HG02885 (cell line): ENCODE measurements around the gene SLAIN2.

ENCODE experiments used
- ATAC-seq: cut with Tn5 transposase; IDR thresholded peaks from one replicate; pipeline ENCODE4 v1.9.1; 2021; ENCODE audit warnings: mild to moderate bottlenecking; ENCODE audit not compliant: unreplicated experiment, poor library complexity

SLAIN2 gene

GRCh38 chr4:48333587-48333986, 7.7 kb upstream of the SLAIN2 start:
- ATAC-seq, result no peak

GRCh38 chr4:48334236-48334635, 7.1 kb upstream of the SLAIN2 start:
- no peak for ATAC-seq

GRCh38 chr4:48334900-48335384, 6.4 kb upstream of the SLAIN2 start:
- no peak for ATAC-seq

GRCh38 chr4:48336146-48336870, 5.0 kb upstream of the SLAIN2 start:
- no peak for ATAC-seq

GRCh38 chr4:48337731-48338130, 3.6 kb upstream of the SLAIN2 start:
- ATAC-seq, result no peak

- ATAC-seq, result no peak
These were observed 1.7 kb upstream of the SLAIN2 start for GRCh38 chr4:48339642-48340041.

- peak; percentile 2 for ATAC-seq
These were observed 909 bp upstream of the SLAIN2 start for GRCh38 chr4:48340276-48340964.

GRCh38 chr4:48341776-48342605, 662 bp downstream of the SLAIN2 start:
- ATAC-seq, result peak; percentile 25

GRCh38 chr4:48342606-48342880, 1.2 kb downstream of the SLAIN2 start:
- no peak for ATAC-seq

- ATAC-seq, result no peak
These were observed 1.7 kb downstream of the SLAIN2 start for GRCh38 chr4:48343035-48343434.

- no peak for ATAC-seq
These were observed 2.2 kb downstream of the SLAIN2 start for GRCh38 chr4:48343551-48343950.

GRCh38 chr4:48345542-48345941, 4.2 kb downstream of the SLAIN2 start:
- no peak for ATAC-seq

GRCh38 chr4:48346594-48346993, 5.3 kb downstream of the SLAIN2 start:
- ATAC-seq, result no peak

- no peak for ATAC-seq
These were observed 6.1 kb downstream of the SLAIN2 start for GRCh38 chr4:48347282-48347921.

GRCh38 chr4:48350871-48351270, 9.5 kb downstream of the SLAIN2 start:
- ATAC-seq, result no peak

GRCh38 chr4:48352793-48353192, 11.5 kb downstream of the SLAIN2 start:
- no peak for ATAC-seq

GRCh38 chr4:48356355-48356754, 15.0 kb downstream of the SLAIN2 start:
- ATAC-seq, result no peak

GRCh38 chr4:48360285-48361011, 19.1 kb downstream of the SLAIN2 start:
- no peak for ATAC-seq

- no peak for ATAC-seq
These were observed 19.7 kb downstream of the SLAIN2 start for GRCh38 chr4:48361012-48361400.

- no peak for ATAC-seq
These were observed 25.3 kb downstream of the SLAIN2 start for GRCh38 chr4:48366611-48367010.
